Tibial nerve (tissue), 4 donors: Measurements from ENCODE around the gene ANKDD1B. TPM values are rescaled to one million over a fixed set of nuclear protein-coding genes. Genes with fewer than 3 reads are reported as not detected.

Experiments
- DNase-seq, 2 donors: peaks; one replicate each; pipeline ENCODE4 v3.0.0-alpha.2; 2019; ENCODE audit warnings: low spot score in 2 of 2
- H3K27ac ChIP-seq, 4 donors: fragments of 200-600 bp; sonication (generic) in 3 of 4; one replicate each; pipeline ENCODE4 v1.5.1; 2017 to 2019; ENCODE audit warnings: mild to moderate bottlenecking in 1 of 4
- H3K27me3 ChIP-seq, 2 donors: fragments of 200-600 bp; sonication (generic) in 1 of 2; one replicate each; pipeline versions ENCODE4 v1.5.1 to v1.6.0; 2017 to 2019
- H3K36me3 ChIP-seq, 3 donors: fragments of 200-600 bp; sonication (generic); one replicate each; pipeline ENCODE4 v1.5.1; 2018 to 2019
- H3K4me1 ChIP-seq, 4 donors: fragments of 200-600 bp; sonication (generic) in 3 of 4; one replicate each; pipeline ENCODE4 v1.5.1; 2017 to 2019
- H3K4me3 ChIP-seq, 4 donors: fragments of 200-600 bp; sonication (generic) in 3 of 4; one replicate each; pipeline ENCODE4 v1.5.1; 2017 to 2019; ENCODE audit warnings: mild to moderate bottlenecking in 1 of 4, moderate library complexity in 1 of 4
- H3K9me3 ChIP-seq, 4 donors: fragments of 200-600 bp; sonication (generic) in 3 of 4; one replicate each; pipeline ENCODE4 v1.5.1; 2017 to 2019
- CTCF ChIP-seq, 5 experiments: fragments of 200-600 bp in 3 of 5; fragments of 450-650 bp in 2 of 5; sonication (generic) in 3 of 5; IDR thresholded peaks; one replicate each; pipeline ENCODE4 v1.5.1; 2016 to 2019; ENCODE audit warnings: antibody characterized with exemption in 5 of 5, mild to moderate bottlenecking in 3 of 5, moderate library complexity in 2 of 5
- EP300 ChIP-seq, 2 donors: sonication (generic); formaldehyde crosslinking; IDR thresholded peaks; one replicate each; pipeline ENCODE4 v1.6.1; 2017; ENCODE audit warnings: antibody characterized with exemption in 2 of 2, mild to moderate bottlenecking in 1 of 2
- POLR2A ChIP-seq, 2 donors: fragments of 450-650 bp; IDR thresholded peaks; one replicate each; pipeline ENCODE4 v1.6.1; 2017; ENCODE audit warnings: antibody characterized with exemption in 2 of 2, mild to moderate bottlenecking in 2 of 2, moderate library complexity in 2 of 2
- WGBS, 2 donors: methylation state at CpG; one replicate each; pipeline ENCODE4 v1.1.5; 2018; 5-methylcytosine and 5-hydroxymethylcytosine counted together
- total RNA-seq, 4 donors: library from RNA; depleted of rRNA; stranded (reverse); fragments of >200 nt; gene quantifications; one replicate each; pipeline ENCODE4 v1.1.0, GENCODE V29; 2016

ANKDD1B gene
- total RNA-seq, 4 donors from 2014 or later, result 0.63 to 3.9 (median 1.3) TPM

- H3K27ac ChIP-seq, result no peak overlapping the region
Measured at GRCh38 chr5:75622564-75622963, 11.3 kb downstream of the ANKDD1B start.

GRCh38 chr5:75623846-75624245 is 12.6 kb downstream of the ANKDD1B start:
- Histone ChIP-seq H3K27ac (no peak overlapping the region), H3K27me3 (no peaks in the 10 kb centered on the region), H3K4me1 (no peaks in the 10 kb centered on the region), H3K36me3 (no peaks in the 10 kb centered on the region), H3K4me3 (no peak overlapping the region), H3K9me3 (no peaks in the 10 kb centered on the region)
- no peak for DNase-seq
- TF ChIP-seq POLR2A (IDR thresholded peaks at IDR 0.05) (no peak), EP300 (IDR thresholded peaks at IDR 0.05) (no peak), CTCF (IDR thresholded peaks at IDR 0.05) (no peak)

More at GRCh38 chr5:75622564-75622963, 11.3 kb downstream of the ANKDD1B start:
- Histone ChIP-seq H3K9me3 (no peaks in the 10 kb centered on the region), H3K36me3 (no peaks in the 10 kb centered on the region), H3K27me3 (no peaks in the 10 kb centered on the region), H3K4me3 (no peak overlapping the region), H3K4me1 (peaks cover 0 to 4% (median under 1%) of the 10 kb centered on the region in 4 donors)
- DNase-seq, result no peak
- TF ChIP-seq POLR2A (IDR thresholded peaks at IDR 0.05) (no peak), CTCF (IDR thresholded peaks at IDR 0.05) (no peak), EP300 (IDR thresholded peaks at IDR 0.05) (no peak)
- WGBS, 2 donors, result 86 to 88% methylated on average over 4 of the region's 4 CpGs

- TF ChIP-seq POLR2A (IDR thresholded peaks at IDR 0.05), result no peak
- TF ChIP-seq CTCF (IDR thresholded peaks at IDR 0.05), result no peak
- TF ChIP-seq EP300 (IDR thresholded peaks at IDR 0.05), result no peak
Measured at GRCh38 chr5:75626959-75627358, 15.7 kb downstream of the ANKDD1B start.

GRCh38 chr5:75627801-75628200 is 16.5 kb downstream of the ANKDD1B start:
- no peak for TF ChIP-seq CTCF (IDR thresholded peaks at IDR 0.05)
- TF ChIP-seq POLR2A (IDR thresholded peaks at IDR 0.05), result no peak
- TF ChIP-seq EP300 (IDR thresholded peaks at IDR 0.05), result no peak
- Histone ChIP-seq H3K4me1 (no peaks in the 10 kb centered on the region), H3K36me3 (no peaks in the 10 kb centered on the region), H3K27me3 (no peaks in the 10 kb centered on the region), H3K27ac (no peak overlapping the region), H3K4me3 (no peak overlapping the region), H3K9me3 (no peaks in the 10 kb centered on the region)
- DNase-seq, result no peak
- WGBS, 2 donors, result 58 to 74% methylated on average over 1 of the region's 1 CpG

More at GRCh38 chr5:75626959-75627358, 15.7 kb downstream of the ANKDD1B start:
- Histone ChIP-seq H3K4me3 (no peak overlapping the region), H3K4me1 (no peaks in the 10 kb centered on the region), H3K36me3 (no peaks in the 10 kb centered on the region), H3K27ac (no peak overlapping the region), H3K9me3 (no peaks in the 10 kb centered on the region), H3K27me3 (no peaks in the 10 kb centered on the region)
- DNase-seq, result no peak

- WGBS, 2 donors, result 94% methylated on average over 2 of the region's 2 CpGs
- no peaks in the 10 kb centered on the region for H3K9me3 ChIP-seq
- TF ChIP-seq EP300 (IDR thresholded peaks at IDR 0.05) (no peak), POLR2A (IDR thresholded peaks at IDR 0.05) (no peak), CTCF (IDR thresholded peaks at IDR 0.05) (no peak)
- no peaks in the 10 kb centered on the region for H3K36me3 ChIP-seq
- no peak overlapping the region for H3K4me3 ChIP-seq
- H3K27ac ChIP-seq, result no peak overlapping the region
- no peaks in the 10 kb centered on the region for H3K4me1 ChIP-seq
- H3K27me3 ChIP-seq, result no peaks in the 10 kb centered on the region
- DNase-seq, result no peak
Measured at GRCh38 chr5:75630875-75631274, 19.6 kb downstream of the ANKDD1B start.
